GM15510 (cell line): ENCODE data around the gene NEK7.

Experiments
- POLR2A ChIP-seq: IDR thresholded peaks from 3 replicates; pipeline ENCODE4 v1.6.1; 2011; ENCODE audit warnings: borderline replicate concordance; ENCODE audit not compliant: insufficient read length; ENCODE audit errors: extremely low read depth

Gene NEK7

DNA sequence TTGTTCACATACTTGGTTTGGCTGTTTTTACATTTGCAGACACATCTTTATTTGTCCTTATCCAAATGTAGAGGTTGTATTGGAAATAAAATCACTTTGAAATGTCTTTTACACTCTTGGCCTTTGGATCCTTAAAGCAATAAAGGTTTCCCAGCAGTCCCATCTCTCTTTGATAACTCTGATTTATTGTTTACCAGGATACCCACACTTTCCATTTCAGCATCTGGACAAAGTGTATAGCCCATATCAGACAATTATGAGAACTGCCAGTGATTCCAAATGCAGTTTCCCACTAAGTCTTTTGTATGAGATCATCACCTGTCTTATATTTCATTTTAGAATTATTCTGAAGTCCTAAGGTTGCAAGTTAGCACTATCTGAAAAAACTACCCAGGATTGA is 114.7 kb downstream of the NEK7 start:
- TF ChIP-seq POLR2A, result no peak

DNA sequence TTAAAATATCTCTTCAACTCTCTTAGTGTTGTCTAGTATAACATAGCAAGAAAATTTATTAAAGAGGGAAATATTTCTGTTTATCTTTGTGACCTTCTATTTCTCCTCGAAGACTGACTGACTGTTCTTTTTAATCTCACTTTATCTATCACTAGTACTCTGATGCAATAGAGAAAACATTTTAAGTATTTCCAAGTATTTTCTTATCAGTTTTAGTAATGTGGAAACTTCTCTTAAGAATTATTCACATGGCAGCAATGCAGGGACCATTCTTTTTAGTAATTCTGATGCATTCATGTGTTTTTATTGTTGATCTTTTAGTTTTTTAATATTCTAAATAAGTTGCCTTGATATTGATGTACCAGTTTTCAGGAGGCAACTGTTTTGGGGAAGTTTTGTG is 115.7 kb downstream of the NEK7 start:
- TF ChIP-seq POLR2A, result no peak

DNA sequence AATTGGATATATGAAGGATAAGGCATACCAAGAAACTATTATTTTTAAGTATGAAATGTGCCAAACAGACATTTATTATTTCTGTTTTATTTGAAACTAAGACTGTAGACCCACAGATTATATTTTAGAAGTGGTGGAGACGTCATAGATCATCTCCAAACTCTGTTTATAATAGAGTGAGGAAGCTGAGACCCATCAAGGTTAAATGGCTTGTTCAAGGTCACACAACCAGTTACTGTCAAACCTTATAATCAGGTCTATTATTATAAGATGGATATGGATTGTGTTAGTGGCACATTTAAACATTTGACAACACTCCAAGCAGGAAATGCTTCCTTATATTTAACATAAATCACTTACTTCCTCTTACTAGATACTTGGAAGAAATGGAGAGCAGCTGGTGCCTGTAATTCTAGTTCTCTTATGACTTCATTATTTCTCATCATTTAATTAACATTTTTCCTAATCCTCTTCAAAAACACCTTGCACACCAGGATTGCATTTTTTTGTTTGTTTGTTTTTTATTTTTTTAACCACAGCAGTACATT is 117.0 kb downstream of the NEK7 start:
- TF ChIP-seq POLR2A, result no peak

DNA sequence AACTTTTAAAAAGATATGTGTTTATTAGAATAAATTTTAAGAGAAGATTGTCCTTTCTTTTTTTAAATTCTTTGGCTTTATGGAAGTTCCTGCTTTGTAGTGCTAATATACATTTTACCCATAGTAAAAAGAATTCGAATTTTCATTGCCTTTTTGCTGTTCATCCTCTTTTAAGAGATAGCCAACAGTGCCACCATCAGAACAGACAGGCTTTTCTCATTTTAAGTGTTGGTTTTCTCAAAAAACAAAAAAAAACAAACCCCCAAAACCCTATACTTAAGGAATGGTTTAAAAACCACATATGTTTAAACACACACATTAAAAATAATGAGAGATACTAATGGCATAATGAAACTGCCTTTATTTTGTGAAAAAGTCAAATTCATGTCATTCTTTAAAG is 118.8 kb downstream of the NEK7 start:
- no peak for TF ChIP-seq POLR2A

DNA sequence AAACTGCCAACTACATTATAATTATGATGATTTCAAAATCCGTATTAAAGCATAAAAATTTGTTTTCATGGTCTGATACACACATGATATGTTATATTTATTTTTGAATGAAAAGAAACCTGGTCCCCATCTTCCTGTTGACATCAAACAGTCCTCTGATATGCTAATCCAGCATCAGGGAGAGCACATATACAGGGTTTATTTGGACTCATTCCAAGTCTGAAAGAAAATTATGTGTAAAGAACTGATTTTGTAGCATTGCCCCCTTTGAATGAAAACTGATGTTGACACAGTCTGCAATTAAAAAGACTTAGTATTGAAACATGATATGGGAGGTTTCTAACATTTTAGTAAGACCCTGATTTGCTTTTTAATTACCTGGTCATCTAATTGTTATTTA is 119.4 kb downstream of the NEK7 start:
- TF ChIP-seq POLR2A, result no peak

DNA sequence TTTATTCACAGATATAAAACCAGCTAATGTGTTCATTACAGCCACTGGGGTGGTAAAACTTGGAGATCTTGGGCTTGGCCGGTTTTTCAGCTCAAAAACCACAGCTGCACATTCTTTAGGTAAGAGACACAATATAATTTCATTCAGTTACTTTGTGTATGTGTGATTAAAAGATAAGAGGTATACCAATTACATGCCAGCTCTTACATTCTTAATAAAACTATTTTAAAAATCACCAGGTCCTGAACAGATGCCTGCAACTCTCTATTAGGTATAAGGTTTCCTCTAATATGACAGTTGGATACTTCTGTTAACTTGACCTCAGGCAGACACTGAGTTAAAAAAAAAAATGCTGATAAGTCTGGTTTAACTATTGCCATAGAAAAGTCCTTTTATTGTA is 122.1 kb downstream of the NEK7 start:
- TF ChIP-seq POLR2A, result no peak

DNA sequence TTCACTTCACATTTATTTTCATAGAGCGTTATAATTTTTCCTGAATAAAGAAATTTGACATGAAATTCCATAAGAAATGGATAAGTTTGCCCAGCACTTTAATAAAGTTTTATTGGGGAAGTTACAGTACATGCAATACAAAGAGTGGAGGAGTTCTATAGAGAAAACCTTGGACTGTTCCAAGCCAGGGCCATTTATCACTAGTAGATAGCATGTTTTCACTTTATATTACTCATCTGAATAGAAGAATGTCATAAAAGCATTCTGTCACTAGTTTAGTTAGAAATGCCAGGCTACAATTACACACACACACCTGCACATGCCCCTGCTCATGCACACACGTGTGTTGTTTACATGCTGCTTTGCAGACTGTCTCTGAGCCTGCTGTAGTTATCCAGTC is 123.3 kb downstream of the NEK7 start:
- no peak for TF ChIP-seq POLR2A

DNA sequence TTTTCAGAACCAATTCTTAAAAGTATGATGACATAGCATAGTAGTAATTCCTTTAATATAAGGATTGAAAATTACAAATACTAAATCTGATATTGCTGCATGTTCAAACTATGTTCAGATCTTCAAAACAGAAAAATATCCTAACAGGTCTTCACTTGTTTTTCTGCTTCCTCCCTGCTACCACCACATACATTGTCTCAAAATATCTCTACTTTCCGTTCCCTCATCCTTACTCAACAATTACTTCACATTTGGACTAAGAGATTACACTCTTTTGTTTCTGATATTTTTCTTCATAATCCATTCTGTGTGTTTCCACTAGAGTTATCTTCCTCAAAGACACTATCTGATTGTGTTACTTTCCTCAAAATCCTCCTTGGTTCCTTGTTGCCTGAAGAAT is 125.1 kb downstream of the NEK7 start:
- TF ChIP-seq POLR2A, result no peak

DNA sequence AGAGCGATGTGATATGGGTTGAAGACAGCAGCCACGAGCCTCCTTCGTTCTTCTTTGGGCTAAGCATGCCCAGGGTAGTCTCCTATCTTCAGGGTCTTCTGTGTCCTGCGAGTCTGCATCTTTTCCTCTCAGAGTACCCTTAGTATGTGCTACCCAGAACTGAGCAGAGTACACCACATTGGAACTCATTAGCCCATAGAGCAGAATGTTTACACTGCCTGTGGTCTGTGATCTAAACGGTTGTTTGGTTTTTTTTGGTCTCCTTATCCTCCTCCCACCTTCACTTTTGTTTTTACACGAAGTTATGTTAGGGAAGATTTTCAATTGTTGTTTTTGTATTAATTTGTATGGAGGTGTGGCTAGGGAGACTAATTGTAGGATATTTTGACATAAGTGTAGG is 126.4 kb downstream of the NEK7 start:
- no peak for TF ChIP-seq POLR2A

DNA sequence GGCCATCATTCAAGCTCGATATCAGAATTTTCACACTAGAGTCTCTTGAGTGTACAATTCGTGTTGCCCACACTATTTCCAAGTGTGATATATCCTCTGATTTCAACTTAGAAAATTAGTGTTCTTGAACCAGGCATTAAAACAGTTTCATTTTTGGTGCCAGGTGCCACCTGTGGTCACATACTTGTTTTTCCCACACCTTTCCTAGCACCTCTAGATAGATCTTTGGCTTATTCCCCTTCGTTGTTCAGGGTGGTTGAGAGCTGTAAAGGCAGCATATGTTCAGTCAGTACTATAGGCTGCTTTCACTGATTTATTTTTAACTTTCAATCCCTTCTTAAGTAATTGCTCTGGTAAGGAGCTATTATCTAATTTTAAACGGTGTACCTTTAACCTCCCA is 131.1 kb downstream of the NEK7 start:
- TF ChIP-seq POLR2A, result no peak

DNA sequence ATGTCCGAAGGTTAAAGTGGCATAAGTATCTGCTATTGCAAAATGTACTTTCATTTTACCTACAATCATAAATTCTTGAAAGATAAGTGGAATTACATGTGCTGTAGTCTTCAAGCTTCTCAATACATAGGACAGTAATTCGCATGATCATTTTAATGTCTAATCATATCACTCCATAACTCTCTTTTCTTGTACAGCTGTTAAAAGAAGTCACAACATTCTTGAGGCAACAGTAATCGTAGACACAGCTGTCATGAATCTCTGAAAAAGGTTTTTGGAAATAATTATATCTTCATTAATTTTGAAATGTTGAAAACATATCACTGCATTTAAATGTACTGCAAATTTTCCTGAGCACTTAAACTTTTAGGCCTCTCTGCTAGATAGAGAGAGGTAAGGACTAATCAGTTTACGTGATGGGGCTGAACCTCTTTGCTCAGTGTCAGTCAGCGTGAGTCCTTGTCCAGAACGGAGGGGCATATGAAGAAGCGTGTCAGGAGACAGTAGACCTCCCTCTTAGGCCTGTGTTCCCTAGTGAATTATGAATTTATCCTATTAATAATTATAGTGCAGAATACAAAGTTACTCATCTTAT is 133.4 kb downstream of the NEK7 start:
- TF ChIP-seq POLR2A, result no peak

DNA sequence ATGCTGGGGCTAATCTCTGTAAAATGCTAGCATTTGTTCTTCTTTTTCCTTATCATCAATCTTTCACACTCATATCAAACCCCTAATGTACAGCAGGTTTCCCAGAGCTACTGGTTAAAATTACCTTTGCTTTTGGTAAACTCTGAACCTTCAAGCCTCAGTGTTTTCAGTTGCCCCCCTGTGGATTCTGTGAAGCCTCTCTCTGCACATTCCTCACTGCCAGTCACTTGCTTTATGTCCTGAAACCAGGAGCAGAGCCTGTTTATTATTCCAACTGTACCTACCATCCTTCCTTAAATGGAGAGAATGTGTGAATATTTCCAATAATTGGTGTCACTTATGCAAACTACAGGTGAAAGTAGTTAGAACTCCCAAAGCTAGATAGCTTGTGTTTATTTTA is 134.2 kb downstream of the NEK7 start:
- no peak for TF ChIP-seq POLR2A

DNA sequence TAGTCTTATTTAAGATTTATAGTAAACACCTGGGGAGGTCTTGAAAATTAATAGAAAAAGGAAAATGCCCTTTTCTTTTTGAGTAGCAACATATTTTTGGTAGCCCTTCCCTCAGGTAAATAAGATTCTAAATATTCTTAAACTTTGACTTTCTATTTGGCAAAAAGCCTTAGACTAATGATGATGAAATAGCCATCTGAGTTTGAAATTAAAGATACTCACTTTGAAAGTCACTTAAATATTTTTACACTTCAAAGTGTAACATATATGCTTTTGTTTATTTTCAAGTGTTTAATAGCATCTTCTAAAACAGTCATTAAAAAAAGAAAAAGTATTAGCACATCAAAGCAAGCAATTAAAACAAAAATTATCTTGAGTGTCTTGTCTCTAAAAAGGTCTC is 135.1 kb downstream of the NEK7 start:
- TF ChIP-seq POLR2A, result no peak

DNA sequence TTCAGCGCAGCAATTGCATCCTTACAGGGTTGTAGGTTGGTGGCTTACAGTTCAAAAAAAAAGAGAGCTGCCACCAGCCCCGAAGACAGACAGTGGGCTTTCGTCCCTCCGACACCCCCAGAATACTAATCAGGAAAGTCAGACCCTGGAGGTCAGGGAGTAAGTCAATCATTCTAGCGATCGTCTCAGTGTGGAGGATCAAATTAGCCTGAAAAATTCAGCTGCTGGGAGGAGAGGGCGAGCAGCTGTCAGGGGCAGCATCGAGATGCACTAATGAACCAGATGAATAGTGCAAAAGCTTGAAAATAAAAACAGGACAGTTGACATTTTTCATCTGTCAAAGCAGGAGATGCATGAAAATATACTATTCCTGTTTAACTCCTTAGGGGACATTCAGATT is 138.4 kb downstream of the NEK7 start:
- no peak for TF ChIP-seq POLR2A

DNA sequence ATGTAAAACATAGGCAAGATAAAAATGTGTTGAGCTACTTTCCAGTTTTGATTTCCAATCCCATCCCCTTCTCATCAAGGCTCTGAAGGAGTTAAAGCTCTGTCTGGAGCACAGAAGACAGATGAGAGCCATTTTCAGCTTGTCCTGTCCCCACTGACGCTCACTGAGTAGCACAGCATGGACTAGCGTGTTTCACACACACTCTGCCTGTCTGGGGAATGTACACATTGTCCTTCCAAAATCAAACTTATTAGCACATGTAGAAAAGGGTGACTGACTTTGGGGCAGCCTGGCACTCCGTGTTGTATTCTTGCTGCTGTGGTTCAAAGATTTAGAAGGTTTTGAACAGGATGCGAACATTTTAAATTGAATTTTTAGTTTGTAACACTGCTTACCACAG is 139.2 kb downstream of the NEK7 start:
- no peak for TF ChIP-seq POLR2A

DNA sequence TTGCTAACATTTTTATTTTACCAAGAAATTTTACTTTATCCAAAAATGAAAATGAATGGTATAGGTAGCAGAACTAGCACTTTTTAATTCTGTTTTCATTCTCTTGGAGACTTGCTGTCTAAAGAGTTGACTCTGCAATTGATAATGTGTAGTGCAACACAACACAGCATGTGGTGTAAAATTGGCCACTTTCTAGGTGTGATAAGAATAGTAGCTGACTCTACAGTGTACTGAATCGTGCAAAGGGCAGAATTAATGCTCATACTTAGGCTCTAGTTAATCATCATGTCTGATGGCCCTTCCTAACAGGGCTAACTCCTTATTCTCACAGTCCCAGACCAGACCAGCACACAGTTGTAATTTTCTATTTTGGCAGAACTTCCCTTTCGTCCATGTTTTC is 140.5 kb downstream of the NEK7 start:
- no peak for TF ChIP-seq POLR2A

DNA sequence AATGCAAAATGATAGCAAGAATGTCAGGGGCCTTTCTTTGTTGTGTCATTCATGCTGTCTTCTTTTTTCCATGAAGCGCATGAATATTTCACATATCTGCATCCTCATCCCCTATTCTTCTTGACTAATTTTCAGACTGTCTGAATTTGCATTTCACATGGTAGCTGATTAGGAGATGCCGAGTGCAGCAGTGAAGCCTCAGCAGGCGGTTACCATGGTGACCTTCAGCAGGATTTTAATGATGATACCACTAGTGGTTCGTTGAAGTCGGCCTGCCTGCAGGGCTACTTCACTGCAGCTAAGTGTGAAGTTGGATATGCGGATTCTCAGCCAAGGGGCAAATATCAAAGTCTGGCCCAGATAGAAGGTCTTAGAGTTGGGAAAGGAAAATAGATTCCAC is 141.8 kb downstream of the NEK7 start:
- no peak for TF ChIP-seq POLR2A

DNA sequence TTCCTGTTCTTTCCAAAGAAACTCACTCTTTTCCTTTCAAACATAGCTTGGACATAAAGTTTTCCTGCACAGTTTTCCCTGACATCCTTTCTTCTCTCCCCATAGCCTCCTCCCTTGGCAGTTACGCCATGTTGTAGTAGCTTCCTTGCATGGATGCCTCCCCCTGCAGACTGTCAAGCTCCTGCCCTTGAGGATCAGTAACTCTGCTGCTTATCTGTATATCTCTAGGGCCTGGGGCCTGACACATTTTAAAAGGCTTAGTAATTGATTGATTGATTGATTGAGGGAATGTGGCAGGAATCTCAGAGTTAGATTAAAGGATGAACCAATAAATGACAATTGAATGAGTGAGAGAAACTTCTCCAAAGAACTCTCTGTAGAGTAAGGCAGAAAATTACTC is 143.7 kb downstream of the NEK7 start:
- no peak for TF ChIP-seq POLR2A

DNA sequence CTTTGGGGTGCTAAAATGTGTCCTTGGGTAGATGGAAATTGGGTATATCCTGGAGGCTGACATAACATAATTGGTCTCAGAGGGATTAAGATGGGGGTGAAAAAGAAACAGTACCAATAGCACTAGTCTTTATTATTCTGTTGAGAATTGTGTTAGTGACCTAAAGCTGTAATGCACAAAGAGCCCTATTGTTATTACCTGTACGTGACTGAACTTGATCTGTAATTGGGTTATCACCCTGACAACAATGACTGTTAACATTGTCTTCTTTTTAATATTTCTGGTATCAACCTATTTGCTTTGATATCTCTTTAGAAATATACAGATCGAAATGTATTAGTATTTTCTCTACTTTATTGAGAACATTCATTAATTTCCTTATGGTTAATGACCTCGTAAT is 147.6 kb downstream of the NEK7 start:
- TF ChIP-seq POLR2A, result no peak
